ENCODE data around the gene EDN2.

EDN2 gene

GRCh38 chr1:41464885-41465284 is 19.6 kb downstream of the EDN2 start:
- no peak for DNase-seq (ENCODE audit: low read depth)

- DNase-seq (ENCODE audit: low read depth) = no peak
Observed at GRCh38 chr1:41463516-41463915, 21.0 kb downstream of the EDN2 start.

GRCh38 chr1:41462680-41463004 is 21.8 kb downstream of the EDN2 start:
- no peak for DNase-seq (ENCODE audit: low read depth)

DNA sequence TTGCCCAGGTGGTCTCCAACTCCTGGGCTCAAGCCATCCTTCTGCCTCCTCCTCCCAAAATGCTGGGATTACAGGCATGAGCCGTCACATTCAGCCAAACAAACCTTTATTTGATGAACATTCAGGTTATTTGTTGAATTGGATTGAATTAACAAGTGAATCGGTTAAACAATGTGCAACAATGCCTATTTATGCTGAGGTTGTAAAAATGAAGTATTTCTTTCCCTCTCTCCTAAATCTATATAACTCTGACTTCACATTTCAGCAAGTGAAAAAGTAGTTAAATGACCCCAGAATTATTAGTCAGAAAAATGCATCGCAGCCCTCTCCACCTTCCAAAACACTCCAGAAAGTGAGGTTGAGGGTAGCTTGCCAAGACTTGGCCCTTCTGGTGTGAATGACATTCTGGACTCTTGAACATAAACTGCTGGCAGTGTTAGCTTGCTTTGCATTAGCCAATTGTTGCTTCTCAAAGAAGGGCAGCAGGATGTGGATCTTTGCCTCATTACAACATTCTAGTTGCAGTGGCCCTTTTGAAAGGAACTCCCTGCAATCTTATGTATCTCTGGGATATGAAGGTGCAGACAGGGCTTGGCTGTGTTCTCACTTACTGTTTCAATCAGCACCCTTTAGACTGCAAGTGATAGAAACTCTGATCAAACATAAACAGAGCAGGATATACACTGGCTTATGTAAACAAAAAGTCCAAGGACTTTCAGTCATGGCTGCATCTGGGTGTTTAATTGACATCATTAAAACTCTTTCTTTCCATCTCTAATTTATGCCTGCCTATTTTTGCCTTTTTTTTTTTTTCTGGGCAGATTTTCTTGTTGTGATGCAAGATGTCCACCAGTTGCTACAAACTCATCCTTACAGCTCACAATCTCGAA is 22.4 kb downstream of the EDN2 start:
- DNase-seq (ENCODE audit: low read depth) = no peak

- no peak for DNase-seq (ENCODE audit: low read depth)
Observed at GRCh38 chr1:41456847-41457540, 27.5 kb downstream of the EDN2 start.

- no peak for DNase-seq (ENCODE audit: low read depth)
Observed at GRCh38 chr1:41455479-41456332, 28.8 kb downstream of the EDN2 start.

GRCh38 chr1:41454406-41454805 is 30.1 kb downstream of the EDN2 start:
- no peak for DNase-seq (ENCODE audit: low read depth)

DNA sequence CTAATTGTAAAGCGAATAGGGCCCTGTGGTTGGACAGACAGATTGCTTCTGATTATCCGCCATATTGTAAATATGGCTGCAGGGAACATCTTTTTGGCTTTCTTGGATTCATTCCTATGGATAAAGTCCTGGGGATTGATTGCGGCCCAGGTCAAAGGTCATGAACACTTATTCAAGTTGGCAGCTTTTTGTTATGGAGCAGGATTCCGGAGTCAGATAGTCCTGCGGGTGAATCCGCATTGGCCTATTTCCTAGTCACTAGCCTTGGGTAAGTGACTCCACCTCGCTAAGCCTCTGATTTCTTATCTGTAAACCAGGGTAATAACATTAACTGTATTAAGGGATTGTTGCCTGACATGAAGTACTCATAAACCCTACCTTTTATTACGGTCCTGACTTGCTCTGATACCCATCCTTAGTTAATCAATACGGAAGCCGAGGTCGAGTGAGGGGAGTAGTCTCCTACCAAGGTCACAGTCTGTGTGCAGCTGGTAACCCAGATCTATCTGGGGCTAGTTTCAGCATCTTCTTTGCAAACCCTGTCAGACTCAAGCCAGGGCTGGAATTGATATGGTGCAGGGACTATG is 31.7 kb downstream of the EDN2 start:
- DNase-seq (ENCODE audit: low read depth) = no peak

DNA sequence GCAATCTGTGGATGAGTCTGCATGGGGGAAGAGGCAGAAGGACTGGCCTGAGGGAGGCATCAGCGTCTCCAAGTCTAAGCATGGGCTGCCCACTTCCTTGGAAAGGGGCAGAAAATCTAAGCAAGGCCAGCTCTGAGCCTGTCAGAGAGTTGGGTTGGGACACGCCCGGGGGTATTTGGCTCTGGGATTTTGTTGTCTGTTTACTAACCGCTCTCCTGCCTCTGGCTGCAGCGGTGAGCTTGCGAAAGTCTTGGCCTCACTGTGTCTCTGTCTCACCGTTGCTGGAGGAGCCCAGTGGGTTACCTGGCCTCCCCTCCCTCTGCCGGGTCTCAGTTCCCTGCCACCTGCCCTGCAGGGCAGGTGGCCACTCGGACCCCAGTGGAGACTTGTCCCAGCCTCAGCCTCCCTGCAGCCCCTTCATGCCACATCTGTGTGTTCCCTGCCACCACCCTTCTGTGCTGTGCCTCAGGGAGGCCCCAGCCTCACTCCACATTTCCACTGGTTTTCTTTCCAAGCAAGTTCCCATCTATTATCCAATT is 33.7 kb downstream of the EDN2 start:
- DNase-seq (ENCODE audit: low read depth) = no peak

- DNase-seq (ENCODE audit: low read depth) = no peak
Observed at GRCh38 chr1:41449326-41449921, 35.1 kb downstream of the EDN2 start.

GRCh38 chr1:41448821-41449220 is 35.7 kb downstream of the EDN2 start:
- DNase-seq (ENCODE audit: low read depth) = no peak

- DNase-seq (ENCODE audit: low read depth) = no peak
Observed at GRCh38 chr1:41447995-41448770, 36.3 kb downstream of the EDN2 start.

- DNase-seq (ENCODE audit: low read depth) = no peak
Observed at GRCh38 chr1:41446851-41447610, 37.5 kb downstream of the EDN2 start.

- no peak for DNase-seq (ENCODE audit: low read depth)
Observed at GRCh38 chr1:41444785-41445184, 39.7 kb downstream of the EDN2 start.

DNA sequence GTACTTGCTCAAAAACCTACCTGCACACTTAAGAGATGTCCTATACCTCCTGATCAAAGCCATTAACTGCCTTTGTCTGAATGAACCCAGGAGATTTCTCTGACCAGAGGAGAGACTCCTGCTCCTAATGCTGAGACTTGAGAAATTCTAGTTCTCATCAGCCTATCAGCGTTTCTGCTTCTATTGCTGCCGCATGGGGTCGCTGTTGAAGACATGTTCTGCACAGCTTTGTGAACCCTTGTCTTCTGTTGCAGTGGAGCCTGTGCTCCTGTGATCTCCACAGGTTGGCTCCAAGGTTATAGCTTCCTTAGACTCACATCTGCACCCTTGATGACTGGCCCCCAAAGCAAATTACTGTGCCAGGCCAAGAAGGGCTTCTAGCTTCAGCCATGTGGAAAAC is 40.2 kb downstream of the EDN2 start:
- DNase-seq (ENCODE audit: low read depth) = no peak

DNA sequence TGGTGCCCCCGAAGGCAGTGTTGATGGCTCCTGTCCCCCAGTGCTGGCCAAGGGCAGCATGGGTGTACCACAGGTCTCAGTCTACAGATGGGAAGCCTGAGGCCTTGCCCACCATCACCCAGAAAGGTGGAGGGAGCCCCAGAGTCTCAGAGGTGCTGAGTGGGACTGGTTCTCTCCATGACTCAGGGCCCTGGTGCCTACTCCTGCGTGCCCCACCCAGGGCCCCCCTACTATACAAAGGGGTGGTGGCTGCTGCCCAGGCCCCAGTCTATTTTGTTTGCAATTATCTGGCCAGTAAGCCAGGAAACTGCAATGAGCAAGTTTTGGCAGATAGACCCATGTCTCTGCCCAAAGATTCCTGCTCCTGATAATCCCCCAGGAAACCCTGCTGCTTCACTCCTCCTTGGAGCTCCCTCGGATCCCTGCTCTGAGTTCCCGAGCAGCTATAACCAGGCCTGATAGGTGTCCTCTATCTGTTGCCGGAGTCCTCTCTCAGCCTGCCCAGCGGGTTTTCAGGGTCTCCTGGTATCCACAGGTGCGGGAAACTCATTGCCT is 41.7 kb downstream of the EDN2 start:
- DNase-seq (ENCODE audit: low read depth) = no peak

DNA sequence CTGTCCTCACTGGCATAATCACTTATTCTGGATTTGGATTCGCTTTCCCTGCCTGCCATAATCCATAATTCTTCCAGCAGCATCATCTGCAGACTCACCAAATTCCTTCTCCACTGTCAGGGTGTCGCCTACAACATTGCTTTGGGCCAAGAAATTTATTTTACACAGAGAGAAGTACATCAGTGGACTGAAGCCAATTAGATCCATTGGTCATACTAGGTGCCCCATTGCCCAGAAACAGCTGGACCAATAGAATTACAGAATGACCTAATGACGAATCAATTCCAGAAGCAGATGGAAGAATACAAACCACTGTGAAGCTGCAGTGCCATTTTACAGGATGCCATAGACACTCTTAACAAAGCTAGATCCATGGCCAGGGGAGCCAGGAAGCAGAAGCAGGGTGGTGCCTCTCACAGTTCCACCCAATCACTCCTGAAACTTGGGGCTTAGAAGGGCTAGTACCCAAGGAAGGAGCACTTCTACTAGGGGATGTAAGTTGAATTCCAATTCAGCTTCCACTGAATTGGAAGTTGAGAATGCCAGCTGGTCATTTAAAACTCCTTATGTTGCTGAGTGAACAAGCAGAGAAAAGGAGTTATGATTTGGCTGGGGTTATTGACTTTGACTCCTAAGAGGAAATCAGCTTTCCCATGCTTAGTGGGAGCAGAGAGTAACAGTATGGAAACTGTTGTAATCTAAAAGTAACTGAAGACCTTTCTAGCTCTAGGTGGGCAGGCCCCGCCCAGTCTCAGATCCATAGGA is 44.0 kb downstream of the EDN2 start:
- DNase-seq (ENCODE audit: low read depth) = no peak

DNA sequence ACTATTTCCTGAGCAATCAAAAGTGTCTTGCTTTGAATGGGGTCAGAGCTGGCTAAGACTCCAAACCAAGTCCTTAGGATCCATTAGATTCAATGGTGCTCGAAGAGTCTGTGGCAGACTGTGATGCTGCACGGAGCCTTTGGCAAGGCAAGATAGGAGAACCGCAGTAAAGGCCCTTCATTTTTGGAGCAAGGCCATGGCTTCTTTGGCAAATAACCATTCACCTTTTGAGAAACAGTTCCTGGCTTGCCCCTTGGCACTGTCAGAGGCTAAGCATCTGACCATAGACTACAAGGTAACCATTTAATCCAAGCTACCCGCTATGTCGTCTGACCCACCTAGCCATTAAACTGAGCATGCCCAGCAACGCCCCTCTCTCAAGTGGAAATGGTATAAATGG is 45.2 kb downstream of the EDN2 start:
- no peak for DNase-seq (ENCODE audit: low read depth)

DNA sequence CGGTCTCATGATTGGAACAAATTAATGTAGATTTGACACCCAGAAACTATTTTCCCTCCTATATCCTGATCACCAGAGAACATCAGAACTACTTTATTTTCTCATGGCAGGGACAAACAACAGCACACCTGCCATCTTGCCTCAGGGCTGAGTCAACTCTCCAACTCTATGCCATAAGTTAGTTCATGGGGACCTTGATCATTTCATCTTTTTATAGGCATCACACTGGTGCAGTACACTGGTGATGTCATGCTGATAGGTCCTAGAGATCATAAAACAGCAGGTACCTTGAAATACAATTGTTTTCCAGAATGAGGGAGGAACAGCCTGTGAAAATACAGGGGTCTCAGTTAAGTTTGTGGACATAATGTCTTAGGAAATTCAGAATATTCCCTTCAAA is 45.8 kb downstream of the EDN2 start:
- DNase-seq (ENCODE audit: low read depth) = no peak

Measured in activated T-cell treated with anti-CD3 and anti-CD28 coated beads for 48 hours (primary cell).